ENCODE results near the gene CHRM3.

DNA sequence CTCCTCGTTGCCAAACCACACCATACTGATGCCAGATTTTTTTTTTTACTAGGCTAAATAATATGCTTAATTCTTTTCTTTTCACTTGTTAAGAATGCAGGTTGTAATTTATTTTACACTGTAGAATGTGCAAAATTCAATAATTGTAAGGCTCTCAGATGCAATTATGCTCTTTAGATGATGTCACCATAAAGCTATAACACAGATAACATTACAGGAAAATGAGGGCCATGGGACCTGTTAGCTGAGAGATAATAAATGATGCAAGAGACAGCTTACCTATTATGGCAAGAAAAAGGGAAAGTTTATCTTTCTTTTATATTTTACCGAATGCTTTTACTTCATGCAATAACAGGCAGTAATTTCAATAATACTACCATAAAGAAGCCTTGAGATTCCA lies 35.4 kb downstream of the CHRM3 start:
- TF ChIP-seq, protein P1, sequence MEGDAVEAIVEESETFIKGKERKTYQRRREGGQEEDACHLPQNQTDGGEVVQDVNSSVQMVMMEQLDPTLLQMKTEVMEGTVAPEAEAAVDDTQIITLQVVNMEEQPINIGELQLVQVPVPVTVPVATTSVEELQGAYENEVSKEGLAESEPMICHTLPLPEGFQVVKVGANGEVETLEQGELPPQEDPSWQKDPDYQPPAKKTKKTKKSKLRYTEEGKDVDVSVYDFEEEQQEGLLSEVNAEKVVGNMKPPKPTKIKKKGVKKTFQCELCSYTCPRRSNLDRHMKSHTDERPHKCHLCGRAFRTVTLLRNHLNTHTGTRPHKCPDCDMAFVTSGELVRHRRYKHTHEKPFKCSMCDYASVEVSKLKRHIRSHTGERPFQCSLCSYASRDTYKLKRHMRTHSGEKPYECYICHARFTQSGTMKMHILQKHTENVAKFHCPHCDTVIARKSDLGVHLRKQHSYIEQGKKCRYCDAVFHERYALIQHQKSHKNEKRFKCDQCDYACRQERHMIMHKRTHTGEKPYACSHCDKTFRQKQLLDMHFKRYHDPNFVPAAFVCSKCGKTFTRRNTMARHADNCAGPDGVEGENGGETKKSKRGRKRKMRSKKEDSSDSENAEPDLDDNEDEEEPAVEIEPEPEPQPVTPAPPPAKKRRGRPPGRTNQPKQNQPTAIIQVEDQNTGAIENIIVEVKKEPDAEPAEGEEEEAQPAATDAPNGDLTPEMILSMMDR (conservative IDR thresholded peaks at IDR 0.05; ENCODE audit: low read depth, low read length) = no peak
- TF ChIP-seq EZH2phosphoT487 (IDR thresholded peaks at IDR 0.05; ENCODE audit: borderline replicate concordance, low read length) (no peak), EZH2 (IDR thresholded peaks at IDR 0.05; ENCODE audit: low read length, unreplicated experiment) (no peak)

All from PC-3 (cell line).